Measurements from ENCODE around the gene DRC7. TPM values are rescaled to one million over a fixed set of nuclear protein-coding genes. Genes with fewer than 3 reads are reported as not detected.

The DRC7 gene
- polyA plus RNA-seq, 1 donor: 0.28 TPM

Other genes with a start within 250 kb of the DRC7 start
- gene CIAPIN1, start 247.4 kb upstream of the DRC7 start, polyA plus RNA-seq (ENCODE audit: insufficient read length): 65.4 TPM
- 76.5 TPM for gene COQ9, start 247.3 kb upstream of the DRC7 start, polyA plus RNA-seq (ENCODE audit: insufficient read length)
- gene POLR2C, start 232.1 kb upstream of the DRC7 start, polyA plus RNA-seq (ENCODE audit: insufficient read length): 44.2 TPM
- 8.4 TPM for gene DOK4, start 208.3 kb upstream of the DRC7 start, polyA plus RNA-seq (ENCODE audit: insufficient read length)
- gene CCDC102A, start 158.2 kb upstream of the DRC7 start, polyA plus RNA-seq (ENCODE audit: insufficient read length): 12.2 TPM
- gene ADGRG5, start 152.2 kb upstream of the DRC7 start, polyA plus RNA-seq (ENCODE audit: insufficient read length): 1.7 TPM
- 5.8 TPM for gene ADGRG1, start 66.2 kb upstream of the DRC7 start, polyA plus RNA-seq (ENCODE audit: insufficient read length)
- 0.29 TPM for gene ADGRG3, start 26.5 kb upstream of the DRC7 start, polyA plus RNA-seq (ENCODE audit: insufficient read length)
- gene KATNB1, start 41.0 kb downstream of the DRC7 start, polyA plus RNA-seq (ENCODE audit: insufficient read length): 44.6 TPM
- gene KIFC3, start 107.7 kb downstream of the DRC7 start, polyA plus RNA-seq (ENCODE audit: insufficient read length): 15.2 TPM

Measured in forelimb muscle (tissue), 1 donor.